BE2C (cell line): ENCODE data around the gene HSDL1.

ENCODE experiments used
- DNase-seq: peaks from one replicate; pipeline ENCODE4 v3.0.0-alpha.2; 2020
- H3K27me3 ChIP-seq: fragments of 250-450 bp; sonication (Bioruptor Pico); 2 replicates; pipeline ENCODE4 v1.5.1; 2020; ENCODE audit warnings: mild to moderate bottlenecking
- H3K36me3 ChIP-seq: fragments of 250-450 bp; sonication (Bioruptor Pico); 2 replicates; pipeline ENCODE4 v1.5.1; 2020; ENCODE audit warnings: mild to moderate bottlenecking
- H3K4me1 ChIP-seq: fragments of 250-450 bp; sonication (Bioruptor Pico); 2 replicates; pipeline ENCODE4 v1.5.1; 2020
- H3K4me3 ChIP-seq: 2 replicates; pipeline ENCODE4 v1.5.1; 2011; ENCODE audit warnings: low read depth, low read length
- H3K9me3 ChIP-seq: fragments of 250-450 bp; sonication (Bioruptor Pico); 2 replicates; pipeline ENCODE4 v1.5.1; 2020
- CTCF ChIP-seq: IDR thresholded peaks from 2 replicates; pipeline ENCODE4 v1.5.1; 2012; ENCODE audit warnings: mild to moderate bottlenecking, low read depth, low read length

Gene HSDL1

GRCh38 chr16:84085773-84086172 is 59.2 kb downstream of the HSDL1 start:
- Histone ChIP-seq H3K36me3 (peaks cover 62% of the 10 kb centered on the region), H3K27me3 (no peaks in the 10 kb centered on the region), H3K4me3 (no peak overlapping the region), H3K9me3 (no peaks in the 10 kb centered on the region), H3K4me1 (no peaks in the 10 kb centered on the region)
- DNase-seq, result no peak
- TF ChIP-seq CTCF, result no peak

GRCh38 chr16:84085271-84085667 is 59.7 kb downstream of the HSDL1 start:
- no peak for DNase-seq
- Histone ChIP-seq H3K9me3 (no peaks in the 10 kb centered on the region), H3K4me1 (no peaks in the 10 kb centered on the region), H3K27me3 (no peaks in the 10 kb centered on the region), H3K36me3 (peaks cover 64% of the 10 kb centered on the region), H3K4me3 (no peak overlapping the region)
- TF ChIP-seq CTCF, result no peak

DNA sequence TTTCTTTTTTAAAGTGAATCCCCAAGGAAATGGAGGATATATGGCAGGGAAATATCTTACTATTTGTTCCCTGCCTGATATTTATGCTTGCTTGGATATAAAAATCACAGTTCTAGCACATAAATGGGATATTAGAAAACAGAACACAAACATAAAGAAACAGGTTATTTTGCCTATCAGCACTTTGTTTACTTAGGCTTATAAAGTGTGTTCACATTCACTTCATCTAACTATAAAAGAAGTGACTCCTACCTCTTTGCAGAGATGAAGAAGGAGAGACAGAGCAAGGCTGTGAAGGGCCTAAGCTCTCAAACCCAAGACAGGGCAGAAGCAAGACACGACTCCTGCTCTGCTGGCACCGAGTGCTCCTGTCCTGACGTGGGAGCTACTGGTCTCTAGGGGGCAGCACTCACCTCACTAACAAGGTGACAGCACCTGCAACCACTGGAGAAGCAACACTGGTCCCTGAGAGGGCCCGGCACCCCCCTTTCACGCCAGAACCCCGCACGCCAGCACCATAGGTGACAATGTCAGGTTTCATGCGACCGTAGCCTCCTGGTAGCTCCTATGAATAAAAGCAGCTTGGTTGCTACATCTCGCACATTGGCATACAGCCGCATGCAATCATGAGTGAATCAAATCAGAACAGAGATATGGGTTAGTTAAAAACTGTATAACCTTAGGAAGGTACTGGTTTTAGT is 60.3 kb downstream of the HSDL1 start:
- peaks cover 64% of the 10 kb centered on the region for H3K36me3 ChIP-seq

GRCh38 chr16:84082835-84083569 is 62.0 kb downstream of the HSDL1 start:
- Histone ChIP-seq H3K4me3 (no peak overlapping the region), H3K36me3 (peaks cover 60% of the 10 kb centered on the region), H3K27me3 (no peaks in the 10 kb centered on the region), H3K9me3 (no peaks in the 10 kb centered on the region), H3K4me1 (no peaks in the 10 kb centered on the region)
- TF ChIP-seq CTCF, result no peak
- DNase-seq, result no peak

More for the DNA sequence above, 60.3 kb downstream of the HSDL1 start:
- no peak overlapping the region for H3K4me3 ChIP-seq
- no peaks in the 10 kb centered on the region for H3K27me3 ChIP-seq
- DNase-seq, result peak; percentile 73
- no peaks in the 10 kb centered on the region for H3K4me1 ChIP-seq
- peak; percentile 88 for TF ChIP-seq CTCF
- H3K9me3 ChIP-seq, result no peaks in the 10 kb centered on the region

DNA sequence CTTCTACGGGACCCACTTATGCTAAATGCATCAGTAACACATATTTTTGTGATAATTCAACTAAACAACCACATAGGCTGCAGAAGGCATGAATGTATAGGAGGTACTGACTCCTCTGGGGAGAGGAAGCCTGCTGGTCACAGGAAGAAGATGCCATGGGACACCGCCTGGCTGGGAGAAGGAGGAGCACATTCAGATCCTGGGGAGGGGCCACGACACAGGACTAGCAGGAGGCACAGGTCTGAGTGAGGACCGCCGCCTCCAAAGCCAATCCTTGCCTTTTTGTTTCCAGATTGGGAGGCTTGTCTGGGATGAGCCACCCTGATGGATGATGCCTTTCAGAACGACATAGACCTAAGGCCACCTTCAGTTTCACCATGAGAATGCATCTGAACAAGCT is 62.9 kb downstream of the HSDL1 start:
- no peaks in the 10 kb centered on the region for H3K27me3 ChIP-seq
- H3K36me3 ChIP-seq, result peaks cover 60% of the 10 kb centered on the region
- H3K4me3 ChIP-seq, result no peak overlapping the region
- TF ChIP-seq CTCF, result no peak
- no peaks in the 10 kb centered on the region for H3K4me1 ChIP-seq
- DNase-seq, result no peak
- H3K9me3 ChIP-seq, result no peaks in the 10 kb centered on the region

GRCh38 chr16:84081446-84081989 is 63.5 kb downstream of the HSDL1 start:
- no peak for TF ChIP-seq CTCF
- Histone ChIP-seq H3K4me3 (no peak overlapping the region), H3K27me3 (no peaks in the 10 kb centered on the region), H3K4me1 (no peaks in the 10 kb centered on the region), H3K36me3 (peaks cover 54% of the 10 kb centered on the region), H3K9me3 (no peaks in the 10 kb centered on the region)
- DNase-seq, result no peak
